Measurements from ENCODE around the gene CNTNAP2. TPM values are rescaled to one million over a fixed set of nuclear protein-coding genes. Genes with fewer than 3 reads are reported as not detected.

Gene CNTNAP2
- total RNA-seq, 2 donors from 2014 or later = not detected

DNA sequence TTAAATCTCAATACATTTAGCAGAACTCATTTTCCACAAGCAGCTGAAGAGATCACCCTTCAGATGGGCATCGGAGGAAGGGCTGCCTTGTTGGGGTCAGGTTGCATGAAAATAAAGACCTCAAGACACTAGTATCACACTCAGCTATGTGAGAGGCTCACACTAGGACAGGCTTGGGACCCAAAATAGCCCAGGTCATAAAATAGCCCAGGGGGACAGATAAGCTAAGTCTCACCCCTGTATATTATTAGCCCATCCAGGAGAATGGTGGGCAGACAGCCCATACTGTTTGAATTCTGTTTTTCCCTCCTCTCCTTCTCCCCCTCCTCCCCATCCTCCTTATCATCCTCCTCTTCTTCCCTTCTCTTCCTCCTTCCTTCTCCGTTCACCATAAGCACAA, 2058.9 kb downstream of the CNTNAP2 start:
- Mint-ChIP-seq H3K27ac (no peak overlapping the region), H3K27me3 (peaks cover 0 to 3% of the 10 kb centered on the region in 2 donors), H3K4me3 (no peak overlapping the region), H3K4me1 (ENCODE audit: low read depth in 2 of 2) (no peaks in the 10 kb centered on the region), H3K9me3 (no peaks in the 10 kb centered on the region), H3K36me3 (no peaks in the 10 kb centered on the region)
- DNase-seq (ENCODE audit: low spot score) (no peak), ATAC-seq (no peak)

DNA sequence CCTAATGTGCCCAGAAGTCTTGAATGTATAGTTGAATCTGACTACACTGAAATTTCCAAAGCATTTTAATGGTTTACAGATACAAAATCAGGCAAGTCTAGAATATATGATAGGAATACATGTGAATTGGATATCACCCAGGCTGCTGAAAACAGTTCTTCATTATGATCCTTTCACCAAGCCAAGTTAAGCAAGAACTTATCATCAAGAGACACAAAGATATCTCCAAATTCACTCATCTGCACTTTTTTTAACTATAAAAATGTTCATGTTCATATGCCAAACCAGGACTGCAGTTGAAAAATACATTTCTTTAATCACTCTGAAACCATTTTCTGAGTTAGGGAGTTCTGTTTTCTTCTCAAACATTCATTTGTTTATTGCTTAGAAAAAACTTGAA, 2061.4 kb downstream of the CNTNAP2 start:
- DNase-seq (ENCODE audit: low spot score) = no peak
- Mint-ChIP-seq H3K4me3 (no peak overlapping the region), H3K4me1 (ENCODE audit: low read depth in 2 of 2) (no peaks in the 10 kb centered on the region), H3K9me3 (no peaks in the 10 kb centered on the region), H3K27me3 (peaks cover 0 to 8% of the 10 kb centered on the region in 2 donors), H3K36me3 (no peaks in the 10 kb centered on the region), H3K27ac (no peak overlapping the region)
- no peak for ATAC-seq

DNA sequence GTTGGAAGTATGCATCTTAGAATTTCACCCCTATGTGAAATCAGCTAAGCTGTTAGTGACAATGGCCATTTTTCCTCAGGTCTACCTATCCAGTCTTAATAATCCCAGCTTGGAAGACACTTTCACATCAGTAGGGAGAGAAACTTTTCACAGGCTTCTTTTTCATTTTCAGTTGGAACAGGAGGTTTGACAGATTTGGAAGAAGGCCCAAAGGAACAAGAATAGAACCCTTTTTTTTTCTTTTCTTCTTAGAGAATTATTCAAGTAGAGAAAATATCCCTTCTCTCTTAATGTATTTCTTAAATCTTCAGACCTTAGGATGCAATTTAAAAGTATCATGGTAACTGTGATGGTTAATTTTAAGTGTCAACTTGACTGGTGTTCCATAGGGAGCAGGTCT, 2063.5 kb downstream of the CNTNAP2 start:
- no peak overlapping the region for H3K27ac Mint-ChIP-seq
- H3K27me3 Mint-ChIP-seq = peaks cover 0 to 8% of the 10 kb centered on the region in 2 donors
- no peak for ATAC-seq
- H3K36me3 Mint-ChIP-seq = no peaks in the 10 kb centered on the region
- DNase-seq (ENCODE audit: low spot score) = no peak
- H3K4me1 Mint-ChIP-seq (ENCODE audit: low read depth in 2 of 2) = no peaks in the 10 kb centered on the region
- H3K9me3 Mint-ChIP-seq = no peaks in the 10 kb centered on the region
- no peak overlapping the region for H3K4me3 Mint-ChIP-seq

DNA sequence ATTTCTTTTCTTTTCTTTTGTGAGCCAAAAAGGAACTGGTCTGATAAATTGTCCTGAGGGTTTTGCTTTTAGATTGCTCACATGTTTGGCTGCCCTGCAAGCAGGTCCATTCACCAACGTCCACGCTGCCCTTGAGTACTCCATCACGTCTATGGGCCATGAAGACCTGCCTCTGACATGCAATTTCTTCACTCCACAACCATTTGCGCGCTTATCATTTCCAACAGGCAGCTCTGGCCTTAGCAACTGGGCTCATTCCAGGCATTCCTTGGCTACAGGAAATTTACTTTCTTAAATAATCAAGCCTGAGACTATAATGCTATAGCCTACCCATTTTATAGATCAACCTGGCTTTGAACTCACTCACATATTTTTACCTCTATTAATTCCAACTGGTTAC, 2065.7 kb downstream of the CNTNAP2 start:
- Mint-ChIP-seq H3K27ac (no peak overlapping the region), H3K9me3 (no peaks in the 10 kb centered on the region), H3K27me3 (peaks cover 0 to 5% of the 10 kb centered on the region in 2 donors), H3K4me1 (ENCODE audit: low read depth in 2 of 2) (no peaks in the 10 kb centered on the region), H3K36me3 (no peaks in the 10 kb centered on the region), H3K4me3 (no peak overlapping the region)
- DNase-seq (ENCODE audit: low spot score) (no peak), ATAC-seq (no peak)

DNA sequence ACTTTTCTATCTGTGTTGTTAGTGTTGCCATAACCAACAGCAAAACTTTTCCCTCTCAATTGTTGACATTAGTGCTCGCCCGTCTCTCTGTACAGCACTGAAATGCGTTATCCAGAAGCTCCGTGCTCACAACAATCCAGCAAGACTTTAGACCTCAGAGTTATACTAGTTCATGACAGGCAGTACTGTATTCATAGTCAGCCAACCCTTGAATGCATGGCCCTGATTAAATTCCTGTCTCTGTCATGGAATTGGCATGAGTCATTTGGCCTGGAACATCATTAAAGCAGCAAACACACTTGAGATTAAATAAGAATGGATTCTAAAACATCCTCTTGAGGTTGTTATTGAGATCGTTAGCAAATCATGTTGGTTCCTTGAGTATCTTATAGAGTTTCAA, 2068.4 kb downstream of the CNTNAP2 start:
- DNase-seq (ENCODE audit: low spot score) (no peak), ATAC-seq (no peak)
- no peak overlapping the region for H3K4me3 Mint-ChIP-seq
- H3K27ac Mint-ChIP-seq = no peak overlapping the region
- no peaks in the 10 kb centered on the region for H3K4me1 Mint-ChIP-seq (ENCODE audit: low read depth in 2 of 2)
- no peaks in the 10 kb centered on the region for H3K9me3 Mint-ChIP-seq
- H3K36me3 Mint-ChIP-seq = no peaks in the 10 kb centered on the region
- H3K27me3 Mint-ChIP-seq = peaks cover 0 to 5% of the 10 kb centered on the region in 2 donors

DNA sequence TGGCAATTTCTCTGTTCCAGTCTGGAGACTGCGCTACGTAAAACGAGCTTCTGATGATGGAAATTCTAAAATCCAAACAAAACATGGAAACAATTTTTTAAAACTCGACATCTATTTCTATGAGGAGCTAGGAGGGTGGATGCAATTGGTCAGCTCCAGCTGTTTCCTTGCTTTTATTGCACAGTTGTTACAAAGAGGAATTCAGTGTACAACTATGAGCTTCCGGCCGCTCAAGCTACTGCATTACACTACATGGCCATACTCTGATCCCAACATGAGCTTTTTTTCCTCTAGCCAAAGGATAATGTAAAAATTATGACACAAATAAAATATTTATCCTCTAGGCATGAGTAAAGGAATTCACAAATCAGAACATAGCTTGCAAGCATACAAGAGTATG, 2070.9 kb downstream of the CNTNAP2 start:
- H3K27ac Mint-ChIP-seq = no peak overlapping the region
- ATAC-seq = no peak
- no peak overlapping the region for H3K4me3 Mint-ChIP-seq
- H3K9me3 Mint-ChIP-seq = no peaks in the 10 kb centered on the region
- no peaks in the 10 kb centered on the region for H3K36me3 Mint-ChIP-seq
- no peaks in the 10 kb centered on the region for H3K27me3 Mint-ChIP-seq
- DNase-seq (ENCODE audit: low spot score) = no peak
- no peaks in the 10 kb centered on the region for H3K4me1 Mint-ChIP-seq (ENCODE audit: low read depth in 2 of 2)

DNA sequence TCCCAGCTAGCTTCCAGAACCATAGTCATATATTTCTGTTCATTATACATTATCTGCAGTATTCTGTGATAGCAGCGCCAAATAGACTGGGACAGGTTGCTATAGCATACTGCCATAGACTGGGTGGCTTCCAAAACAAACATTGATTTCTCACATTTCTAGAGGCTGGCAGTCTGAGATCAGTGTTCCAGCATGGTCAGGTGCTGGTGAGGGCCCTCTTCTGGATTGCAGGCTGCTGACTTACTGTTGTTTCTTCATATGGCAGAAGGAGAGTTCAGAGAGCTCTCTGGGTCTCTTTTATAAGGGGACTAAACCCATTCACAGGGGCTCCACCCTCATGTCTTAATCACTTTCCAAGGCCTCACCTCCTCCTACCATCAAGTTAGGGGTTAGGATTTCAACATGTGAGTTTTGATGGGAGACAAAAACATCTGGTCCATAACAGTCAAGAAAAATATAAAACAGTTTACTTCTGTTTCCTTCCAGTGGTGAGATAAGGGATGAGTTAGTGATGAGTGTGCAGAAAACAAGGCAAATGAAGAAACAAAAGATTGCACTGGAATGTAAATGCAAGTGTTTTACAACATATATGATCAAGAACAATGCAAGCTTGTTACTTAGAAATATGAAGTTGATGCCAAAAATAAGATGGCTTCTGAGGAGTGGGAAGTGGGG, 2074.9 kb downstream of the CNTNAP2 start:
- H3K4me3 Mint-ChIP-seq = no peak overlapping the region
- ATAC-seq = no peak

DNA sequence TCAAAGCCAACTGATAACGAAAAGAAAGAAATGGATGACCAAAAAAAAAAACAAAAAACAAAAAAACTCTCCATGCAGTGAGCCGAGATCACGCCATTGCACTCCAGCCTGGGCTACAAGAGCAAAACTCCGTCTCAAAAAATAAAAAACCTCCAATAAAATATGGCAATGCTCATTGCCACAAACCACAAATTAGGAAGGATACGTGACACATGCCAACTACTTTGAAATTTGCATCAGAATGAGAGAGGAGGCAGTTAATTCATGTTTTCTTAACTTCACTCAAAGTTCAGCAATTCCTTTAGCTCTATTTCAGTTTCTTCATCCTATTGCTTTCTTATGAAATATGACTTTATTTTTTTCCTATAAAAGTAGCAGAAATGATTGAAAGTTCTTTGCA, 2075.9 kb downstream of the CNTNAP2 start:
- ATAC-seq = no peak
- Mint-ChIP-seq H3K27me3 (no peaks in the 10 kb centered on the region), H3K9me3 (no peaks in the 10 kb centered on the region), H3K4me3 (no peak overlapping the region), H3K27ac (no peak overlapping the region), H3K36me3 (no peaks in the 10 kb centered on the region), H3K4me1 (ENCODE audit: low read depth in 2 of 2) (no peaks in the 10 kb centered on the region)
- DNase-seq (ENCODE audit: low spot score) = no peak

More for the DNA sequence above, 2074.9 kb downstream of the CNTNAP2 start:
- Mint-ChIP-seq H3K4me1 (ENCODE audit: low read depth in 2 of 2) (no peaks in the 10 kb centered on the region), H3K27me3 (no peaks in the 10 kb centered on the region), H3K27ac (no peak overlapping the region), H3K36me3 (no peaks in the 10 kb centered on the region), H3K9me3 (no peaks in the 10 kb centered on the region)
- no peak for DNase-seq (ENCODE audit: low spot score)

DNA sequence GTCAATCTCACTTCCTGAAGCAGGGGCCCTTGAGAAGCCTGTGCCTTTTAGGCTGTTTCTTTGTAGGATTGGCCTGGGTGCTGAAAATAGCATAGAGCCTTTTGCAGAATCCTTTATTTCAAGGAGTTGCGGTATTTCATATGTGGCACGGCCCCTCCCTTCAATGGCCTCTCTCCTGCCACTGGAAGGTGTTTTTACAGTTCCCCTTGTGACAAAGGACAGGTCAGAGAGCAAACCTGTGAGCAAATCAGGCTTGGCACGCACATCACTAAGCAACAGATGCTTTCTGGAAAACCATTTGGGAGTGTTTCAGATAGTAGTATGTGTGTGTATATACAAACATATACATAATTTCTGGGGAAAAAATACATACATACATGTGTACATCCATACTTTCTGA, 2085.4 kb downstream of the CNTNAP2 start:
- no peaks in the 10 kb centered on the region for H3K9me3 Mint-ChIP-seq
- no peaks in the 10 kb centered on the region for H3K4me1 Mint-ChIP-seq (ENCODE audit: low read depth in 2 of 2)
- no peaks in the 10 kb centered on the region for H3K36me3 Mint-ChIP-seq
- DNase-seq (ENCODE audit: low spot score) (no peak), ATAC-seq (no peak)
- H3K4me3 Mint-ChIP-seq = no peak overlapping the region
- no peak overlapping the region for H3K27ac Mint-ChIP-seq
- H3K27me3 Mint-ChIP-seq = peaks cover 13 to 30% of the 10 kb centered on the region in 2 donors

DNA sequence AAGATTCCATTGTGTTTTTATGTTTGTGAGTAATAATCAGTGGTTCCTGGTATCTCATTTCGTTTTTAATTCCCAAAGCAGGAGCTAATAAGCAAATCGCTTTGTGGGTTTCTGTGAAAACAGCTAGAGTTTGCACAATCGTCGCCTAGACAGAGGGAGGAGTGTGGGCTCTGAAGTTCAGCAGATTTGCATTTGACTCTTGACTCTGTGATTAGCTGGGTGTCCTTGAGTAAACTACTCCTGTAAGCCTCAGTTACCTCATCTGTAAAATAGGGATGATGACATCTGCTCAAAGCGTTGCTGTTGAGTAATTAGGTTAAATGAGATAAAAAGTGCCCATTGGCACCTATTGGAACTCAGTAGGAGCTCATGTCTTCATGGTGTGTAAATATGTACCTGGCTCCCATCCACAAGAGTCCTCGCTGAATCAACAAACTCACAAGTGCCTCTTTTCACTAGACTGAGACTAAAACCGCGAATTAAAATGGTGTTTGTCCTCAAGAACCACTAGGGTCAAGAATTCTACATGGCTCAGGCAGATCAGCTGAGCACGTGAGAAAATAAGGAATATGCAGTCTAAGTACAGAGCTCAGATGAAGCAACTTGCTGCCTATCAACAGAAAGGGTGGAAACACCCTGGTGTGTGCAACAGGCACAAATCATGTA, 2088.2 kb downstream of the CNTNAP2 start:
- no peaks in the 10 kb centered on the region for H3K9me3 Mint-ChIP-seq
- H3K4me1 Mint-ChIP-seq (ENCODE audit: low read depth in 2 of 2) = no peaks in the 10 kb centered on the region
- no peak for ATAC-seq

DNA sequence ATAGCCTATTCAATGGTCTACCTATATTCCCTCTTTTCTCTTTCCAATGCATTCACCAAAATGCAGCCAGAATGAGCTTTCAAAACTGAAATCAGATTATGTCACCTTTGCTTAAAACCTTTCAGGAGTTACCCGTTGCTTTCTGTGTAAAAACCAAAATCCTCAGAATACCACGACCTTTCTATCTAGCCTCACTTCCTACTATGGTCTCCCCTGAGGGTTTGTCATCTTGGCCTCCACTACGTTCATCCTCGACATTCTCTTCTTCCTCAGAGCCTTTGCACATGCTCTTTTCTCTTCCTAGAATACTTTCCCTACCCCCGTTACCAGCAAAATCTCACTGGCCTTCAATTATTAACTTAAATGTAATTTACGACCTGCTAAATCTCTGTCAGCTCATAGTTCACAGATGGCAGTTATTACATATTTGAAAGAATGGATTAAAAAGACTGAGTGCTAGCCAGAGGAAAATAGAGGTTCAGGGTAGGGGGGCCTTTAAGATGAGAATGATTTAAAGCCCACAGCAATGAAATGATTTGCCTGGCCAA, 2093.1 kb downstream of the CNTNAP2 start:
- ATAC-seq = no peak
- no peak for DNase-seq (ENCODE audit: low spot score)
- Mint-ChIP-seq H3K4me1 (ENCODE audit: low read depth in 2 of 2) (no peaks in the 10 kb centered on the region), H3K4me3 (no peak overlapping the region), H3K27me3 (peaks cover 15 to 19% of the 10 kb centered on the region in 2 donors), H3K9me3 (no peaks in the 10 kb centered on the region), H3K27ac (no peak overlapping the region), H3K36me3 (no peaks in the 10 kb centered on the region)

More for the DNA sequence above, 2088.2 kb downstream of the CNTNAP2 start:
- Mint-ChIP-seq H3K27me3 (peaks cover 16 to 35% of the 10 kb centered on the region in 2 donors), H3K27ac (no peak overlapping the region), H3K4me3 (no peak overlapping the region), H3K36me3 (no peaks in the 10 kb centered on the region)
- no peak for DNase-seq (ENCODE audit: low spot score)

DNA sequence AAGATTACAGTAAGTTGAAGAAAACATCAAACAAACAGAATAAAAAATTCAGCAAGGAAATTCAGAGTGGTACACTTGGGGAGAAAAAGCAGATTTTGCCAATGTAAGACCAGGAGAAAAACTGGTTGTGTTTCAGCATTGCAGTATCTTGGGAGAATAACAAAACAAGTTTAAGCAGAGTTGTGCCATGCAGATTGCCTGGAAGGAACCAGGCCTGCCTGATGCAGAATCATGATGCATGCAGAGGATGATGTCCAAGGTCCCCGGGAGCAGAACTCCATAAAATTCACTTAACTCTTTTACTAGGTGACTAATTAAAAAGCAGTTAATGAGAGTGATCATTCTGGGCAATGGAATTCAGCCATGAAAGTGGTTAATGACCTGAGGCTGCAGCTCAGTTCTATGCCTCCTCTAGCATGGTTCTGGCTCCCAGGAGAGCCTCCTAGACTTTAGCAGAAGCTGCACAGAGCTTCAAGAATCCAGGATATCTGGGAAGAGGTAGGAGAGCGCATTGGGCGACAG, 2094.3 kb downstream of the CNTNAP2 start:
- Mint-ChIP-seq H3K9me3 (no peaks in the 10 kb centered on the region), H3K27ac (no peak overlapping the region), H3K36me3 (no peaks in the 10 kb centered on the region), H3K27me3 (peaks cover 15 to 19% of the 10 kb centered on the region in 2 donors), H3K4me3 (no peak overlapping the region), H3K4me1 (ENCODE audit: low read depth in 2 of 2) (no peaks in the 10 kb centered on the region)
- DNase-seq (ENCODE audit: low spot score) (no peak), ATAC-seq (no peak)

DNA sequence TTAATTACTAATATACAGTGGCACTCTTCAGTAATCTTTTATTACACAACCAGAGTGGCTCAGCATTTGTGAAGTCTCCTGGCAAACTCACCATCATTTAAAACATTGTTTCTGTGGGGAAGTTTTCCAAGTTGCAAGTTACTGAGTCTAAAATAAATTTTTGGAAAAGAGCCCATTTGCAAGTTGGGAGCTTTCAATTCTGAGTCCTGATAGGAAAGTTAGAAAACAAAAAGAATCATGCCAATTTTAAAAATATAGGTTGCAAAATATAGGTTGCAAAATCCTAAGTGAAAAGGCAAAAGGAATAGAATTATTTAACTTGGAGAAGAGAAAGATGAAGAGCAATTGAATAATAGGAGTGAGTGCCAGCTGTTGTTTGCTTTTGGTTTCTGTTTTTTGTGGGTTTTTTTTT, 2095.1 kb downstream of the CNTNAP2 start:
- Mint-ChIP-seq H3K9me3 (no peaks in the 10 kb centered on the region), H3K36me3 (no peaks in the 10 kb centered on the region), H3K27me3 (peaks cover 16 to 18% of the 10 kb centered on the region in 2 donors), H3K4me3 (no peak overlapping the region), H3K27ac (no peak overlapping the region), H3K4me1 (ENCODE audit: low read depth in 2 of 2) (no peaks in the 10 kb centered on the region)
- ATAC-seq (no peak), DNase-seq (ENCODE audit: low spot score) (no peak)

DNA sequence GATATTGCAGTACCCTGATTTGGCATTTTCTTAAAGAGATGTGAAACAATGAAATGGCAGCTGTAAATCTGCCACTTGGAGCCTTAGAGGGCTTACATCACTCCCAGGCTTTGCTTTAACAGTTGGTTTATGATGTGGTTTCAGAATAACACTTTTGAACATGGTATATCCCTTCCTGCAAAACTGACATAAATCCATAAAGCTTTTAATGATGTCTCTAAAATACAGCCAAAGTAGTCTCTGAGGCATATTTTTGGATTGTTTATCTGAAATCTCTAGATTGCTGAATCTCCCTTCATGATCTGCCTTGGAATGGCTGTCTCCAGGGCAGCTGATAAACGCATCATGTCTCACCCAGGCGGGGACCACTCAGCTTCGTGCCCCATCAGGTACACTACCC, 2096.1 kb downstream of the CNTNAP2 start:
- Mint-ChIP-seq H3K27me3 (peaks cover 11 to 13% of the 10 kb centered on the region in 2 donors), H3K4me3 (no peak overlapping the region), H3K4me1 (ENCODE audit: low read depth in 2 of 2) (no peaks in the 10 kb centered on the region), H3K27ac (no peak overlapping the region), H3K9me3 (no peaks in the 10 kb centered on the region), H3K36me3 (no peaks in the 10 kb centered on the region)
- DNase-seq (ENCODE audit: low spot score) (no peak), ATAC-seq (peak in 1 of 2 donors; percentile 24)
